K562 (cell line): ENCODE results near the gene SLC17A4. TPM values are rescaled to one million over a fixed set of nuclear protein-coding genes. Genes with fewer than 3 reads are reported as not detected.

Source experiments
- ATAC-seq: fragments of 200-7000 bp; cut with Tn5 transposase; 3 replicates; pipeline ENCODE4 v1.9.1; 2020; ENCODE audit warnings: moderate library complexity
- BruUV-seq: library from RNA; stranded (reverse); fragments of 400-500 nt; replicated peaks from 2 replicates; lab custom pipeline; 2021; lab: Mats Ljungman, UMichigan
- CTCF ChIA-PET: fragments of 300-600 bp; formaldehyde crosslinking; extraction: SDS; loops from one replicate; lab custom pipeline; 2021; ENCODE audit warnings: low intra/inter-chr PET ratio; lab: Yijun Ruan, JAX
- POLR2A ChIA-PET: fragments of 300-600, 350-650 bp; sonication (Branson Sonifier 250); formaldehyde crosslinking; extraction: SDS; loops from one replicate; lab custom pipeline; 2021; ENCODE audit warnings: antibody characterized with exemption, inconsistent platforms; lab: Yijun Ruan, JAX
- DNase-seq, 4 experiments: peaks; one replicate each; pipeline versions ENCODE4 v3.0.0 to v3.0.0-alpha.2; 2011 to 2018; ENCODE audit warnings: low spot score in 3 of 4, mixed read lengths in 3 of 4; ENCODE audit errors: extremely low read depth in 1 of 4
- FAIRE-seq: peaks from 2 replicates; lab custom pipeline; 2011; peaks lifted over from hg19 to GRCh38; lab: Jason Lieb, UNC
- H2AFZ ChIP-seq: 2 replicates; pipeline ENCODE4 v1.6.0; 2011; ENCODE audit warnings: low read depth, low read length, control low read depth, inconsistent platforms
- H3K27ac ChIP-seq: fragments of 200-600 bp; 3 replicates; pipeline ENCODE4 v1.8.0; 2011; ENCODE audit warnings: low read depth, mild to moderate bottlenecking, control low read depth, inconsistent platforms, low read length, moderate library complexity, mixed read lengths; ENCODE audit errors: extremely low read depth
- H3K27me3 ChIP-seq, 2 experiments: fragments of 300-600 bp in 1 of 2; 2 replicates in 1 of 2; 3 replicates in 1 of 2; pipeline versions ENCODE4 v1.6.0 to v1.8.0; 2011; ENCODE audit warnings: inconsistent platforms in 2 of 2, low read length in 2 of 2, mild to moderate bottlenecking in 1 of 2, mixed read lengths in 1 of 2, moderate library complexity in 1 of 2; ENCODE audit not compliant: control insufficient read depth in 2 of 2, insufficient read depth in 2 of 2
- H3K36me3 ChIP-seq: fragments of 300-600 bp; 3 replicates; pipeline ENCODE4 v1.8.0; 2011; ENCODE audit warnings: mild to moderate bottlenecking, low read length, inconsistent platforms; ENCODE audit not compliant: control insufficient read depth, insufficient read depth
- H3K4me1 ChIP-seq, 2 experiments: fragments of 200-600 bp in 1 of 2; replicated peaks in 1 of 2; 2 replicates in 1 of 2; 3 replicates in 1 of 2; pipeline versions ENCODE4 v1.5.1 to v1.8.0; 2011; ENCODE audit warnings: inconsistent platforms in 2 of 2, low read length in 2 of 2, mild to moderate bottlenecking in 1 of 2, mixed read lengths in 1 of 2, moderate library complexity in 1 of 2; ENCODE audit not compliant: control insufficient read depth in 2 of 2, insufficient read depth in 2 of 2
- H3K4me2 ChIP-seq: 2 replicates; pipeline ENCODE4 v1.6.1; 2011; ENCODE audit warnings: low read length, control low read depth, inconsistent platforms, mixed read lengths; ENCODE audit not compliant: insufficient read depth
- H3K4me3 ChIP-seq: fragments of 200-600 bp; sonication (generic), shearing (Covaris generic); 2 replicates; pipeline ENCODE4 v1.5.1; 2016; ENCODE audit warnings: control low read depth, inconsistent platforms
- H3K79me2 ChIP-seq: fragments of 200-600 bp; 3 replicates; pipeline ENCODE4 v1.8.0; 2011; ENCODE audit warnings: low read length, inconsistent platforms; ENCODE audit not compliant: control insufficient read depth, insufficient read depth
- H3K9ac ChIP-seq, 2 experiments: 2 replicates each; pipeline versions ENCODE4 v1.6.0 to v1.6.1; 2011; ENCODE audit warnings: low read depth in 2 of 2, low read length in 2 of 2, control low read depth in 1 of 2, inconsistent platforms in 1 of 2, mild to moderate bottlenecking in 1 of 2, mixed read lengths in 1 of 2; ENCODE audit not compliant: insufficient read depth in 1 of 2
- H3K9me1 ChIP-seq: one replicate; pipeline ENCODE4 v1.6.0; 2011; ENCODE audit warnings: inconsistent platforms, mild to moderate bottlenecking, low read length, moderate library complexity; ENCODE audit not compliant: control insufficient read depth, insufficient read depth
- H3K9me3 ChIP-seq: replicated peaks from 2 replicates; pipeline ENCODE4 v1.5.1; 2011; ENCODE audit warnings: low read depth, low read length, inconsistent platforms; ENCODE audit not compliant: control insufficient read depth, insufficient read depth
- H4K20me1 ChIP-seq: replicated peaks from 2 replicates; pipeline ENCODE4 v1.6.1; 2011; ENCODE audit warnings: low read length, inconsistent platforms, mixed read lengths; ENCODE audit not compliant: control insufficient read depth, insufficient read depth
- ARID2 ChIP-seq: fragments of 450-650 bp; IDR thresholded peaks from 2 replicates; pipeline ENCODE4 v1.6.1; 2017; ENCODE audit warnings: antibody characterized with exemption, mild to moderate bottlenecking
- EGR1 ChIP-seq: fragments of 450-650 bp; conservative IDR thresholded peaks from 2 replicates; pipeline ENCODE4 v1.6.1; 2017; ENCODE audit warnings: mild to moderate bottlenecking
- FOSL1 ChIP-seq: fragments of 200-800 bp; sonication (Bioruptor generic); conservative IDR thresholded peaks from 2 replicates; pipeline ENCODE4 v1.6.1; 2016; ENCODE audit warnings: missing genetic modification characterization, missing compliant biosample characterization
- HEY1 ChIP-seq: fragments of 250-450 bp; sonication (Bioruptor Pico); IDR thresholded peaks from 2 replicates; pipeline ENCODE4 v1.5.0; 2020; ENCODE audit warnings: mild to moderate bottlenecking, moderate library complexity, borderline replicate concordance
- KDM5B ChIP-seq: fragments of 200-600 bp; sonication (generic); IDR thresholded peaks from 2 replicates; pipeline ENCODE4 v1.6.1; 2012; ENCODE audit warnings: low read depth, mild to moderate bottlenecking, moderate library complexity, low read length, control low read depth, inconsistent platforms; ENCODE audit not compliant: insufficient replicate concordance
- NFRKB ChIP-seq: fragments of 450-650 bp; IDR thresholded peaks from 2 replicates; pipeline ENCODE4 v1.6.1; 2016; ENCODE audit warnings: low read depth
- OTX1 ChIP-seq: fragments of 450-650 bp; formaldehyde crosslinking; IDR thresholded peaks from 2 replicates; pipeline ENCODE4 v1.4.0; 2022; ENCODE audit warnings: mild to moderate bottlenecking
- POLR3A ChIP-seq: IDR thresholded peaks from 2 replicates; pipeline ENCODE4 v1.6.1; 2011; ENCODE audit warnings: borderline replicate concordance, mild to moderate bottlenecking, moderate library complexity; ENCODE audit not compliant: insufficient read length, insufficient read depth; ENCODE audit errors: extremely low read depth
- RBM14 ChIP-seq: fragments of 200-400 bp; formaldehyde crosslinking; IDR thresholded peaks from 2 replicates; pipeline ENCODE4 v1.6.1; 2018; ENCODE audit warnings: low read depth, mild to moderate bottlenecking, low read length, moderate library complexity, borderline replicate concordance; ENCODE audit not compliant: insufficient read depth
- TAL1 ChIP-seq: fragments of 450-650 bp; IDR thresholded peaks from 2 replicates; pipeline ENCODE4 v1.6.1; 2016; ENCODE audit warnings: mild to moderate bottlenecking
- YBX1 ChIP-seq: fragments of 450-650 bp; IDR thresholded peaks from 2 replicates; pipeline ENCODE4 v1.7.1; 2016; ENCODE audit warnings: mild to moderate bottlenecking
- ZNF224 ChIP-seq: sonication (generic); formaldehyde crosslinking; IDR thresholded peaks from 2 replicates; pipeline ENCODE4 v1.8.0; 2022; ENCODE audit warnings: mild to moderate bottlenecking, missing genetic modification reagents
- ZNF277 ChIP-seq: fragments of 250-450 bp; sonication (Bioruptor Pico); IDR thresholded peaks from 2 replicates; pipeline ENCODE4 v1.8.0; 2022; ENCODE audit warnings: inconsistent platforms, mild to moderate bottlenecking, moderate library complexity, borderline replicate concordance
- WGBS: fragments of 100-300 bp; shearing (Covaris generic); methylation state at CpG from one replicate; pipeline ENCODE4 v1.1.6; 2016; ENCODE audit warnings: low coverage, mixed read lengths; ENCODE audit not compliant: insufficient coverage; ENCODE audit errors: missing lambda C conversion rate; 5-methylcytosine and 5-hydroxymethylcytosine counted together
- in situ Hi-C: fragments of 300-500 bp; cut with MboI; formaldehyde crosslinking; loops from 4 replicates; pipeline ENCODE4 v1.15.0; 2018; ENCODE audit warnings: inconsistent platforms, mixed read lengths
- intact Hi-C: fragments of 100-400 bp; cut with micrococcal nuclease; formaldehyde crosslinking; loops from 2 replicates; pipeline ENCODE4 v1.14.2; 2022
- polyA plus RNA-seq, 8 experiments: library from polyadenylated mRNA; depleted of rRNA in 4 of 8; stranded (reverse) in 5 of 8; unstranded in 3 of 8; fragments of >200 nt; fragmentation: Nextera tagmentation in 2 of 8; fragmentation: Illumina TruSeq in 1 of 8; extraction: Ambion mirVana in 2 of 8; extraction: Trizol in 1 of 8; gene quantifications; 2 replicates each; pipeline versions ENCODE4 v1.2.1 to v1.2.3, GENCODE V29; 2011 to 2014; ENCODE audit warnings: inconsistent platforms in 1 of 8, missing spikeins in 1 of 8
- total RNA-seq, 7 experiments: library from RNA; depleted of rRNA in 6 of 7; stranded (reverse); fragments of >200 nt in 6 of 7; fragmentation: Illumina TruSeq in 2 of 7; extraction: Trizol in 2 of 7; gene quantifications; 2 replicates each; pipeline versions ENCODE4 v1.2.1 to v1.2.3, GENCODE V29; 2011 to 2021; ENCODE audit warnings: low replicate concordance in 1 of 7
- TF ChIP-seq, protein P1 (sequence below): fragments of 250-450 bp; sonication (Bioruptor Pico); IDR thresholded peaks from 2 replicates; pipeline ENCODE4 v1.5.0; 2021; ENCODE audit warnings: mild to moderate bottlenecking, borderline replicate concordance

SLC17A4 gene
- total and polyA plus RNA-seq, 9 of the 15 experiments (the other 6 are each of a cell fraction or from before 2014, with no cell fraction given), result not detected

DNA sequence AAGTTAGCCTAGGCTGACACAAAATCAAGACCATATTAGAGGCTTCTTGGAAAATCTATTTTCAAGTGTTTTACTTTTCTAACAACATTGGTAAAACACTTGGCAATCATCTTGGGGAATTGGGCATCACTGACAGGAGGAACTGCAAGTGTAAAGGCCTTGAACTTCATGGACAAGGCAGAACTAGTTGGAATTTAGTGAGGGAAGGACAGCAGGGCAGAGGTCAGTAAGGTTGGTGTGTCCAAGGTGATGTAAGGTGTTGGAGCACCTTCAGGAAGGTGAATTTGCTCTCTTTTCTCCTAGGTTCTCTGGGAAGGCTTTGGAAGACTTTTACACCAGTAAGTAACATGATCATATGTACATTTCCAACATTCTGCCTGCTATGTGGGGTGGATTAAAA lies 1.5 kb upstream of the SLC17A4 start:
- H3K9ac ChIP-seq, result no peak overlapping the region
- H3K9me3 ChIP-seq, result no peaks in the 10 kb centered on the region
- H3K4me2 ChIP-seq, result no peak overlapping the region
- BruUV-seq, result no TSS peak
- ATAC-seq, result no peak
- H2AFZ ChIP-seq, result no peak overlapping the region
- H4K20me1 ChIP-seq, result no peaks in the 10 kb centered on the region
- H3K4me1 ChIP-seq, result no peaks in the 10 kb centered on the region
- no peak for TF ChIP-seq RBM14
- TF ChIP-seq, all 486 proteins: peak for 0
- Histone ChIP-seq H3K4me3 (no peak overlapping the region), H3K79me2 (no peaks in the 10 kb centered on the region), H3K9me1 (no peaks in the 10 kb centered on the region), H3K27me3 (peaks cover 0 to 15% of the 10 kb centered on the region in 2 experiments; a peak in 2 of 5 replicates), H3K27ac (no peak overlapping the region), H3K36me3 (no peaks in the 10 kb centered on the region)
- in situ Hi-C loops (no loop called here), intact Hi-C loops (no loop called here)
- no peak for FAIRE-seq
- ChIA-PET POLR2A (no interaction called here), CTCF (no interaction called here)
- no peak for DNase-seq

GRCh38 chr6:25755483-25755882 lies 941 bp downstream of the SLC17A4 start:
- Histone ChIP-seq H4K20me1 (no peaks in the 10 kb centered on the region), H2AFZ (no peak overlapping the region), H3K27ac (no peak overlapping the region), H3K36me3 (no peaks in the 10 kb centered on the region), H3K79me2 (no peaks in the 10 kb centered on the region), H3K4me1 (no peaks in the 10 kb centered on the region), H3K9me3 (no peaks in the 10 kb centered on the region), H3K9me1 (no peaks in the 10 kb centered on the region), H3K4me2 (no peak overlapping the region), H3K4me3 (no peak overlapping the region), H3K9ac (no peak overlapping the region), H3K27me3 (peaks cover 0 to 15% of the 10 kb centered on the region in 2 experiments; a peak in 2 of 5 replicates)
- BruUV-seq, result no TSS peak
- POLR2A ChIA-PET, result no interaction called here
- CTCF ChIA-PET, result no interaction called here
- no peak for DNase-seq
- no peak for ATAC-seq
- intact Hi-C loops (no loop called here), in situ Hi-C loops (no loop called here)
- FAIRE-seq, result no peak
- 0% methylated on average over 1 of the region's 1 CpG for WGBS
- TF ChIP-seq HEY1 (CRISPR knock-in tag), result no peak
- no peak for TF ChIP-seq YBX1
- TF ChIP-seq POLR3A, result no peak
- TF ChIP-seq, protein P1, sequence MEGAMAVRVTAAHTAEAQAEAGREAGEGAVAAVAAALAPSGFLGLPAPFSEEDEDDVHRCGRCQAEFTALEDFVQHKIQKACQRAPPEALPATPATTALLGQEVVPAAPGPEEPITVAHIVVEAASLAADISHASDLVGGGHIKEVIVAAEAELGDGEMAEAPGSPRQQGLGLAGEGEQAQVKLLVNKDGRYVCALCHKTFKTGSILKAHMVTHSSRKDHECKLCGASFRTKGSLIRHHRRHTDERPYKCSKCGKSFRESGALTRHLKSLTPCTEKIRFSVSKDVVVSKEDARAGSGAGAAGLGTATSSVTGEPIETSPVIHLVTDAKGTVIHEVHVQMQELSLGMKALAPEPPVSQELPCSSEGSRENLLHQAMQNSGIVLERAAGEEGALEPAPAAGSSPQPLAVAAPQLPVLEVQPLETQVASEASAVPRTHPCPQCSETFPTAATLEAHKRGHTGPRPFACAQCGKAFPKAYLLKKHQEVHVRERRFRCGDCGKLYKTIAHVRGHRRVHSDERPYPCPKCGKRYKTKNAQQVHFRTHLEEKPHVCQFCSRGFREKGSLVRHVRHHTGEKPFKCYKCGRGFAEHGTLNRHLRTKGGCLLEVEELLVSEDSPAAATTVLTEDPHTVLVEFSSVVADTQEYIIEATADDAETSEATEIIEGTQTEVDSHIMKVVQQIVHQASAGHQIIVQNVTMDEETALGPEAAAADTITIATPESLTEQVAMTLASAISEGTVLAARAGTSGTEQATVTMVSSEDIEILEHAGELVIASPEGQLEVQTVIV (CRISPR knock-in tag), result no peak
- no peak for TF ChIP-seq ARID2
- TF ChIP-seq OTX1 (CRISPR knock-in tag), result no peak
- no peak for TF ChIP-seq ZNF224
- TF ChIP-seq EGR1, result no peak
- no peak for TF ChIP-seq NFRKB
- TF ChIP-seq ZNF277, result no peak
- no peak for TF ChIP-seq TAL1
- TF ChIP-seq FOSL1 (tag), result no peak
- no peak for TF ChIP-seq KDM5B
